HepG2 (cell line): Measurements from ENCODE around the gene NOL4L. TPM values are rescaled to one million over a fixed set of nuclear protein-coding genes. Genes with fewer than 3 reads are reported as not detected.

Experiments
- ADNP ChIP-seq: sonication (generic); formaldehyde crosslinking; IDR thresholded peaks from 2 replicates; pipeline ENCODE4 v1.4.0; 2020; ENCODE audit warnings: missing genetic modification reagents
- CAMTA2 ChIP-seq: sonication (generic); formaldehyde crosslinking; IDR thresholded peaks from 2 replicates; pipeline ENCODE4 v1.4.0; 2020; ENCODE audit warnings: mild to moderate bottlenecking, missing genetic modification reagents, borderline replicate concordance
- CHD4 ChIP-seq: fragments of 200-600 bp; sonication (generic); IDR thresholded peaks from 2 replicates; pipeline ENCODE4 v1.7.0; 2017; ENCODE audit warnings: mild to moderate bottlenecking, low read length, borderline replicate concordance
- ELK4 ChIP-seq: sonication (generic); formaldehyde crosslinking; IDR thresholded peaks from 2 replicates; pipeline ENCODE4 v1.9.0; 2021; ENCODE audit warnings: missing genetic modification reagents, borderline replicate concordance
- PAF1 ChIP-seq: IDR thresholded peaks from 2 replicates; pipeline ENCODE4 v1.6.1; 2016; ENCODE audit warnings: missing genetic modification reagents, missing compliant biosample characterization
- POLR2G ChIP-seq: fragments of 200-400 bp; formaldehyde crosslinking; IDR thresholded peaks from 2 replicates; pipeline ENCODE4 v1.6.1; 2018; ENCODE audit warnings: mild to moderate bottlenecking, low read depth, low read length, moderate library complexity
- RFX3 ChIP-seq: IDR thresholded peaks from 2 replicates; pipeline ENCODE4 v1.6.1; 2016; ENCODE audit warnings: missing biosample characterization, missing genetic modification reagents
- RXRB ChIP-seq: IDR thresholded peaks from 2 replicates; pipeline ENCODE4 v1.6.1; 2016; ENCODE audit warnings: borderline replicate concordance, missing genetic modification reagents, missing compliant biosample characterization
- TBL1XR1 ChIP-seq: fragments of 150-350 bp; IDR thresholded peaks from 2 replicates; pipeline ENCODE4 v1.6.1; 2014; ENCODE audit warnings: borderline replicate concordance, low read length; ENCODE audit not compliant: partially characterized antibody
- ZFAT ChIP-seq: sonication (generic); formaldehyde crosslinking; conservative IDR thresholded peaks from 2 replicates; pipeline ENCODE4 v1.8.1; 2023; ENCODE audit warnings: missing genetic modification reagents, inconsistent platforms
- ZNF160 ChIP-seq: sonication (generic); formaldehyde crosslinking; IDR thresholded peaks from 2 replicates; pipeline ENCODE4 v1.8.0; 2022; ENCODE audit warnings: mild to moderate bottlenecking, inconsistent platforms, missing genetic modification reagents
- ZNF205 ChIP-seq: IDR thresholded peaks from 2 replicates; pipeline ENCODE4 v1.6.1; 2018; ENCODE audit warnings: missing biosample characterization, missing genetic modification reagents
- ZNF776 ChIP-seq: sonication (generic); formaldehyde crosslinking; IDR thresholded peaks from 2 replicates; pipeline ENCODE4 v1.4.0; 2020; ENCODE audit warnings: mild to moderate bottlenecking, missing genetic modification reagents
- polyA plus RNA-seq, 8 experiments: library from polyadenylated mRNA; depleted of rRNA in 3 of 8; stranded (reverse) in 7 of 8; unstranded in 1 of 8; fragments of >200 nt; fragmentation: Illumina TruSeq in 4 of 8; extraction: Trizol in 4 of 8; gene quantifications; 2 replicates each; pipeline versions ENCODE4 v1.2.1 to v1.2.3, GENCODE V29; 2011 to 2016; ENCODE audit warnings: low read depth in 4 of 8, missing spikeins in 1 of 8, mixed read lengths in 1 of 8; ENCODE audit not compliant: insufficient read depth in 1 of 8
- total RNA-seq, 5 experiments: library from RNA; depleted of rRNA; stranded (reverse); fragments of >200 nt; fragmentation: Illumina TruSeq; extraction: Trizol; gene quantifications; 2 replicates each; pipeline ENCODE4 v1.2.3, GENCODE V29; 2016; ENCODE audit warnings: low read depth in 1 of 5
- TF ChIP-seq, protein P1 (sequence below): sonication (generic); formaldehyde crosslinking; IDR thresholded peaks from 2 replicates; pipeline ENCODE4 v1.5.0; 2020; ENCODE audit warnings: mild to moderate bottlenecking, missing genetic modification reagents, borderline replicate concordance
- TF ChIP-seq, protein P2 (sequence below): sonication (generic); formaldehyde crosslinking; conservative IDR thresholded peaks from 2 replicates; pipeline ENCODE4 v1.4.0; 2020; ENCODE audit warnings: missing genetic modification reagents

The NOL4L gene
- total and polyA plus RNA-seq, 2 of the 13 experiments (the other 11 are each of a cell fraction or from before 2014, with no cell fraction given) = 16.6 to 35.4 TPM

DNA sequence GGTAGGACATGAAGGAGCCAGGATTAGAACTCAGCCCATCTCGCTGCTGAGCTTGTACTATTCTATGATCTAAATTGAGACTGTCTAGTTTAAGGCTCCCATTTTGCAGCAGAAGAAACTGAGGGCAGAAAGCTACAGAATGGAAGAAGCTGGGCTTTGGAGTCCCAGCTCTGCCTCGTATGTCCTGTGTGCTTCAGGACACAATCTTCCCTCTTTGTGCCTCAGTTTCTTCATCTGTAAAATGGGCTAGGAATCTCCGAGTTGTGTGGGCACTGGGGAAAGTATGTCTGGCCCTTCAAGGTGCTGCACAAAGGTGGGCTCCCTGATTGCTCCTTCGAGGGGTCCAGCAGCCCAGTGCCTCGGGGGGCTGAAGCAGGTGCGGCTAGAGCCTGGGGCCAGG is 20.7 kb downstream of the NOL4L start (continued):
- no peak for TF ChIP-seq ZNF160 (CRISPR knock-in tag)
- TF ChIP-seq ADNP (CRISPR knock-in tag) = peak; percentile 32; the same call in 1 of the 2 replicates
- TF ChIP-seq ZNF205 (CRISPR knock-in tag) = no peak
- TF ChIP-seq RXRB (CRISPR knock-in tag) = no peak
- TF ChIP-seq POLR2G = no peak
- TF ChIP-seq, protein P1, sequence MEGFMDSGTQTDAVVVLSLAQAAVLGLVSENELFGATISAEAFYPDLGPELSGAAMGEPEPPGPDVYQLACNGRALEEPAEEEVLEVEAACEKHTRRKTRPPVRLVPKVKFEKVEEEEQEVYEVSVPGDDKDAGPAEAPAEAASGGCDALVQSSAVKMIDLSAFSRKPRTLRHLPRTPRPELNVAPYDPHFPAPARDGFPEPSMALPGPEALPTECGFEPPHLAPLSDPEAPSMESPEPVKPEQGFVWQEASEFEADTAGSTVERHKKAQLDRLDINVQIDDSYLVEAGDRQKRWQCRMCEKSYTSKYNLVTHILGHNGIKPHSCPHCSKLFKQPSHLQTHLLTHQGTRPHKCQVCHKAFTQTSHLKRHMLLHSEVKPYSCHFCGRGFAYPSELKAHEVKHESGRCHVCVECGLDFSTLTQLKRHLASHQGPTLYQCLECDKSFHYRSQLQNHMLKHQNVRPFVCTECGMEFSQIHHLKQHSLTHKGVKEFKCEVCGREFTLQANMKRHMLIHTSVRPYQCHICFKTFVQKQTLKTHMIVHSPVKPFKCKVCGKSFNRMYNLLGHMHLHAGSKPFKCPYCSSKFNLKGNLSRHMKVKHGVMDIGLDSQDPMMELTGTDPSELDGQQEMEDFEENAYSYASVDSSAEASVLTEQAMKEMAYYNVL (CRISPR knock-in tag) = no peak
- TF ChIP-seq CHD4 = peak; percentile 89
- TF ChIP-seq ZFAT (CRISPR knock-in tag) = no peak
- TF ChIP-seq, protein P2, sequence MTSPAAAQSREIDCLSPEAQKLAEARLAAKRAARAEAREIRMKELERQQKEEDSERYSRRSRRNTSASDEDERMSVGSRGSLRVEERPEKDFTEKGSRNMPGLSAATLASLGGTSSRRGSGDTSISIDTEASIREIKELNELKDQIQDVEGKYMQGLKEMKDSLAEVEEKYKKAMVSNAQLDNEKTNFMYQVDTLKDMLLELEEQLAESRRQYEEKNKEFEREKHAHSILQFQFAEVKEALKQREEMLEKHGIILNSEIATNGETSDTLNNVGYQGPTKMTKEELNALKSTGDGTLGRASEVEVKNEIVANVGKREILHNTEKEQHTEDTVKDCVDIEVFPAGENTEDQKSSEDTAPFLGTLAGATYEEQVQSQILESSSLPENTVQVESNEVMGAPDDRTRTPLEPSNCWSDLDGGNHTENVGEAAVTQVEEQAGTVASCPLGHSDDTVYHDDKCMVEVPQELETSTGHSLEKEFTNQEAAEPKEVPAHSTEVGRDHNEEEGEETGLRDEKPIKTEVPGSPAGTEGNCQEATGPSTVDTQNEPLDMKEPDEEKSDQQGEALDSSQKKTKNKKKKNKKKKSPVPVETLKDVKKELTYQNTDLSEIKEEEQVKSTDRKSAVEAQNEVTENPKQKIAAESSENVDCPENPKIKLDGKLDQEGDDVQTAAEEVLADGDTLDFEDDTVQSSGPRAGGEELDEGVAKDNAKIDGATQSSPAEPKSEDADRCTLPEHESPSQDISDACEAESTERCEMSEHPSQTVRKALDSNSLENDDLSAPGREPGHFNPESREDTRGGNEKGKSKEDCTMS (CRISPR knock-in tag) = no peak
- TF ChIP-seq CAMTA2 (CRISPR knock-in tag) = no peak
- no peak for TF ChIP-seq TBL1XR1
- no peak for TF ChIP-seq ELK4 (CRISPR knock-in tag)
- TF ChIP-seq PAF1 (CRISPR knock-in tag) = no peak
- no peak for TF ChIP-seq RFX3 (CRISPR knock-in tag)
- 0 out of 2 replicates have a peak, but pooled peaks have one; percentile 1 for TF ChIP-seq ZNF776 (CRISPR knock-in tag)
